ENCODE measurements around the gene KIAA1328. TPM values are rescaled to one million over a fixed set of nuclear protein-coding genes. Genes with fewer than 3 reads are reported as not detected.

KIAA1328 gene
- total and polyA plus RNA-seq, 2 donors (not counting 3 experiments of a cell fraction or from before 2014, with no cell fraction given), result 2.7 to 6.5 TPM

- ChIA-PET POLR2A (no interaction called here), CTCF (interaction anchor here (0.7 to 1.1 kb wide), 2 partner anchors 12 to 21 kb away, joined by 3 to 4 read pairs; no protein-coding TSS in a partner anchor)
- intact Hi-C loops (cut with micrococcal nuclease), result loop anchor here (2.0 kb wide), 1 partner anchor 15 kb away; no protein-coding TSS in a partner anchor
These were observed 60.8 kb downstream of the KIAA1328 start for GRCh38 chr18:36889742-36890141.

GRCh38 chr18:36890598-36890997, 61.7 kb downstream of the KIAA1328 start:
- H2AFZ ChIP-seq (ENCODE audit: low read depth, low read length), result no peak overlapping the region
- ChIA-PET CTCF (no interaction called here), POLR2A (no interaction called here)
- no peak for FAIRE-seq
- no peak overlapping the region for H3K4me3 ChIP-seq (replicated peaks in 1 of 3; ENCODE audit: insufficient read depth in 1 of 3, low read depth in 1 of 3, low read length in 3 of 3)
- no peaks in the 10 kb centered on the region for H3K27me3 ChIP-seq (ENCODE audit: control insufficient read depth in 2 of 2, insufficient read depth in 2 of 2, low read length in 2 of 2)
- H3K27ac ChIP-seq (ENCODE audit: insufficient read depth, low read depth, low read length), result no peak overlapping the region
- no peak overlapping the region for H3K4me2 ChIP-seq (ENCODE audit: insufficient read depth, low read length)
- DNase-seq (ENCODE audit: low read depth, low spot score), result no peak
- no peak for TF ChIP-seq MYC (IDR thresholded peaks at IDR 0.05; ENCODE audit: low read depth, low read length)
- H3K4me1 ChIP-seq (ENCODE audit: control insufficient read depth, extremely low read depth, insufficient read depth, low read length), result no peaks in the 10 kb centered on the region
- intact Hi-C loops (cut with micrococcal nuclease) (loop anchor here (2.0 kb wide), 1 partner anchor 14 kb away; no protein-coding TSS in a partner anchor), dilution Hi-C loops (cut with MboI; ENCODE audit: extremely low pct_ligation_motif_present, low sequenced_read_pairs) (no loop called here)
- no peaks in the 10 kb centered on the region for H3K9me1 ChIP-seq (replicated peaks; ENCODE audit: control insufficient read depth, extremely low read depth, insufficient read depth, low read length)
- H3K79me2 ChIP-seq (ENCODE audit: control insufficient read depth, insufficient read depth, low read length), result no peaks in the 10 kb centered on the region
- no peaks in the 10 kb centered on the region for H3K9me3 ChIP-seq (replicated peaks; ENCODE audit: control insufficient read depth, insufficient read depth, low read length)
- H4K20me1 ChIP-seq (replicated peaks; ENCODE audit: control insufficient read depth, extremely low read depth, insufficient read depth, low read length), result no peaks in the 10 kb centered on the region
- H3K9ac ChIP-seq (replicated peaks; ENCODE audit: extremely low read depth, insufficient read depth, low read length), result no peak overlapping the region
- no TSS peak for BruUV-seq (replicated peaks)
- H3K36me3 ChIP-seq (ENCODE audit: control insufficient read depth in 2 of 2, extremely low read depth in 1 of 2, insufficient read depth in 2 of 2, low read length in 2 of 2), result no peaks in the 10 kb centered on the region

More at GRCh38 chr18:36889742-36890141, 60.8 kb downstream of the KIAA1328 start:
- Histone ChIP-seq H3K9ac (replicated peaks; ENCODE audit: extremely low read depth, insufficient read depth, low read length) (no peak overlapping the region), H3K4me3 (replicated peaks in 1 of 3; ENCODE audit: insufficient read depth in 1 of 3, low read depth in 1 of 3, low read length in 3 of 3) (no peak overlapping the region), H4K20me1 (replicated peaks; ENCODE audit: control insufficient read depth, extremely low read depth, insufficient read depth, low read length) (no peaks in the 10 kb centered on the region), H3K9me3 (replicated peaks; ENCODE audit: control insufficient read depth, insufficient read depth, low read length) (no peaks in the 10 kb centered on the region), H3K4me1 (ENCODE audit: control insufficient read depth, extremely low read depth, insufficient read depth, low read length) (no peaks in the 10 kb centered on the region), H3K4me2 (ENCODE audit: insufficient read depth, low read length) (no peak overlapping the region), H3K27me3 (ENCODE audit: control insufficient read depth in 2 of 2, insufficient read depth in 2 of 2, low read length in 2 of 2) (no peaks in the 10 kb centered on the region), H3K36me3 (ENCODE audit: control insufficient read depth in 2 of 2, extremely low read depth in 1 of 2, insufficient read depth in 2 of 2, low read length in 2 of 2) (no peaks in the 10 kb centered on the region), H2AFZ (ENCODE audit: low read depth, low read length) (no peak overlapping the region), H3K27ac (ENCODE audit: insufficient read depth, low read depth, low read length) (no peak overlapping the region), H3K79me2 (ENCODE audit: control insufficient read depth, insufficient read depth, low read length) (no peaks in the 10 kb centered on the region), H3K9me1 (replicated peaks; ENCODE audit: control insufficient read depth, extremely low read depth, insufficient read depth, low read length) (no peaks in the 10 kb centered on the region)
- FAIRE-seq, result no peak
- DNase-seq (ENCODE audit: low read depth, low spot score), result no peak
- no peak for TF ChIP-seq GATA2 (IDR thresholded peaks at IDR 0.05; ENCODE audit: insufficient read depth, insufficient read length, low read depth, low read length)
- no peak for TF ChIP-seq POLR2A (IDR thresholded peaks at IDR 0.05; ENCODE audit: low read depth, low read length)
- no peak for TF ChIP-seq FOS (IDR thresholded peaks at IDR 0.05; ENCODE audit: borderline replicate concordance, insufficient read depth, low read length)
- no peak for TF ChIP-seq POLR2AphosphoS5 (IDR thresholded peaks at IDR 0.05; ENCODE audit: insufficient read depth, low read depth, low read length)
- no TSS peak for BruUV-seq (replicated peaks)
- dilution Hi-C loops (cut with MboI; ENCODE audit: extremely low pct_ligation_motif_present, low sequenced_read_pairs), result no loop called here
